Chondrocyte (in vitro differentiated cells): ENCODE data around the gene UBL3. TPM values are rescaled to one million over a fixed set of nuclear protein-coding genes. Genes with fewer than 3 reads are reported as not detected.

Source experiments
- DNase-seq: peaks from one replicate; pipeline ENCODE4 v3.0.0; 2021; ENCODE audit warnings: mixed read lengths, low spot score
- H3K27ac Mint-ChIP-seq: one replicate; pipeline ENCODE4 v1.8.0; 2021; ENCODE audit warnings: mild to moderate bottlenecking, moderate library complexity, mixed read lengths; ENCODE audit not compliant: unreplicated experiment
- H3K27me3 Mint-ChIP-seq: 2 replicates; pipeline ENCODE4 v1.8.0; 2021; ENCODE audit warnings: low read depth, mixed read lengths
- H3K36me3 Mint-ChIP-seq: 2 replicates; pipeline ENCODE4 v1.8.0; 2021; ENCODE audit warnings: low read depth, mixed read lengths
- H3K4me1 Mint-ChIP-seq: 2 replicates; pipeline ENCODE4 v1.8.0; 2021; ENCODE audit warnings: low read depth, mild to moderate bottlenecking, mixed read lengths
- H3K4me3 Mint-ChIP-seq: one replicate; pipeline ENCODE4 v1.8.0; 2021; ENCODE audit warnings: mild to moderate bottlenecking, moderate library complexity, mixed read lengths; ENCODE audit not compliant: unreplicated experiment
- H3K9me3 Mint-ChIP-seq: 2 replicates; pipeline ENCODE4 v1.8.0; 2021; ENCODE audit warnings: low read depth, mixed read lengths
- CTCF ChIP-seq: fragments of 200-600 bp; sonication (generic); IDR thresholded peaks from 2 replicates; pipeline ENCODE4 v1.5.0; 2021; ENCODE audit warnings: antibody characterized with exemption, mild to moderate bottlenecking, moderate library complexity
- total RNA-seq: library from RNA; stranded (reverse); gene quantifications from 3 replicates; pipeline ENCODE4 v1.2.1, GENCODE V29; 2021

Gene UBL3
- total RNA-seq, 1 donor from 2014 or later = 21.3 TPM

GRCh38 chr13:29835280-29836061, 14.9 kb downstream of the UBL3 start:
- Mint-ChIP-seq H3K9me3 (no peaks in the 10 kb centered on the region), H3K4me1 (peaks cover 54% of the 10 kb centered on the region), H3K27ac (no peak overlapping the region), H3K27me3 (no peaks in the 10 kb centered on the region), H3K36me3 (no peaks in the 10 kb centered on the region), H3K4me3 (no peak overlapping the region)
- no peak for DNase-seq
- no peak for TF ChIP-seq CTCF

- H3K4me3 Mint-ChIP-seq = no peak overlapping the region
- no peak for DNase-seq
- H3K36me3 Mint-ChIP-seq = peaks cover 3% of the 10 kb centered on the region
- no peak for TF ChIP-seq CTCF
- H3K27ac Mint-ChIP-seq = no peak overlapping the region
- peaks cover 3% of the 10 kb centered on the region for H3K9me3 Mint-ChIP-seq
- H3K27me3 Mint-ChIP-seq = no peaks in the 10 kb centered on the region
- H3K4me1 Mint-ChIP-seq = peaks cover 41% of the 10 kb centered on the region
Measured at GRCh38 chr13:29832761-29833298, 17.6 kb downstream of the UBL3 start.

GRCh38 chr13:29830000-29830399, 20.4 kb downstream of the UBL3 start:
- H3K27ac Mint-ChIP-seq = no peak overlapping the region
- H3K4me3 Mint-ChIP-seq = no peak overlapping the region

GRCh38 chr13:29819143-29819542, 31.3 kb downstream of the UBL3 start:
- H3K4me1 Mint-ChIP-seq = peaks cover 32% of the 10 kb centered on the region
- no peak overlapping the region for H3K27ac Mint-ChIP-seq
- DNase-seq = no peak
- H3K4me3 Mint-ChIP-seq = no peak overlapping the region
- H3K36me3 Mint-ChIP-seq = no peaks in the 10 kb centered on the region
- no peaks in the 10 kb centered on the region for H3K27me3 Mint-ChIP-seq
- no peak for TF ChIP-seq CTCF
- H3K9me3 Mint-ChIP-seq = no peaks in the 10 kb centered on the region

More at GRCh38 chr13:29830000-29830399, 20.4 kb downstream of the UBL3 start:
- Mint-ChIP-seq H3K36me3 (peaks cover 3% of the 10 kb centered on the region), H3K27me3 (no peaks in the 10 kb centered on the region), H3K9me3 (peaks cover 5% of the 10 kb centered on the region), H3K4me1 (peaks cover 33% of the 10 kb centered on the region)
- TF ChIP-seq CTCF = peak; percentile 37
- DNase-seq = no peak

GRCh38 chr13:29817604-29818378, 32.6 kb downstream of the UBL3 start:
- H3K36me3 Mint-ChIP-seq = no peaks in the 10 kb centered on the region
- H3K27ac Mint-ChIP-seq = peak overlapping the region; percentile 65
- DNase-seq = no peak

More at GRCh38 chr13:29817604-29818378, 32.6 kb downstream of the UBL3 start:
- Mint-ChIP-seq H3K4me1 (peaks cover 32% of the 10 kb centered on the region), H3K4me3 (no peak overlapping the region), H3K27me3 (no peaks in the 10 kb centered on the region), H3K9me3 (no peaks in the 10 kb centered on the region)
- no peak for TF ChIP-seq CTCF
